Peyer's patch (tissue), 4 donors: ENCODE results near the gene IFNK. TPM values are rescaled to one million over a fixed set of nuclear protein-coding genes. Genes with fewer than 3 reads are reported as not detected.

ENCODE experiments used
- total RNA-seq, 4 donors: library from RNA; depleted of rRNA; stranded (reverse); fragments of >200 nt; gene quantifications; one replicate each; pipeline ENCODE4 v1.1.0, GENCODE V29; 2016

Gene IFNK
- total RNA-seq, 4 donors from 2014 or later = not detected

Other genes starting within 250 kb of the IFNK start
- gene EQTN, start 227.1 kb upstream of the IFNK start, total RNA-seq = 1 to 10 TPM in 2 of 4 donors, not detected in 2; 1.9 to 2.3 TPM
- gene MOB3B, start 5.5 kb downstream of the IFNK start, total RNA-seq = 10 to 100 TPM; 24.8 to 65.7 (median 36.4) TPM
- 10 to 100 TPM; 13.1 to 30.5 (median 15.1) TPM for gene C9orf72, start 49.2 kb downstream of the IFNK start, total RNA-seq